Measurements from ENCODE around the gene TUBB4B.
"Not testable (repeated sequence)": the region's sequence is repeated elsewhere in the genome, so short reads cannot be mapped to it uniquely, and the experiment has no call there.

The TUBB4B gene

GRCh38 chr9:137253717-137254623, 12.9 kb downstream of the TUBB4B start:
- no peak for DNase-seq

GRCh38 chr9:137254624-137255447, 13.7 kb downstream of the TUBB4B start, which contains the start of gene NELFB:
NELFB (plus strand) TSS chr9:137255327.
- peak; percentile 91 to 92 for DNase-seq

GRCh38 chr9:137255448-137256114, 14.5 kb downstream of the TUBB4B start:
- DNase-seq = no peak

GRCh38 chr9:137256362-137256761, 15.3 kb downstream of the TUBB4B start:
- no peak for DNase-seq

GRCh38 chr9:137256856-137257255, 15.8 kb downstream of the TUBB4B start:
- DNase-seq = no peak

GRCh38 chr9:137262173-137262908, 21.3 kb downstream of the TUBB4B start:
- not testable (repeated sequence) for DNase-seq

- no peak for DNase-seq
Measured at GRCh38 chr9:137262909-137263285, 21.8 kb downstream of the TUBB4B start.

GRCh38 chr9:137263506-137263905, 22.4 kb downstream of the TUBB4B start:
- no peak for DNase-seq

- no peak for DNase-seq
Measured at GRCh38 chr9:137264067-137264466, 23.0 kb downstream of the TUBB4B start.

- DNase-seq = no peak
Measured at GRCh38 chr9:137265496-137266161, 24.5 kb downstream of the TUBB4B start.

- no peak for DNase-seq
Measured at GRCh38 chr9:137266162-137266527, 25.1 kb downstream of the TUBB4B start.

- no peak for DNase-seq
Measured at GRCh38 chr9:137266585-137267453, 25.7 kb downstream of the TUBB4B start.

GRCh38 chr9:137267933-137268355, 26.9 kb downstream of the TUBB4B start:
- DNase-seq = no peak

GRCh38 chr9:137268538-137269201, 27.6 kb downstream of the TUBB4B start:
- no peak for DNase-seq

GRCh38 chr9:137269231-137269772, 28.2 kb downstream of the TUBB4B start:
- no peak for DNase-seq

GRCh38 chr9:137270929-137271695, 30.0 kb downstream of the TUBB4B start:
- DNase-seq = no peak

GRCh38 chr9:137271696-137272076, 30.6 kb downstream of the TUBB4B start:
- DNase-seq = no peak

- DNase-seq = no peak
Measured at GRCh38 chr9:137272241-137273094, 31.4 kb downstream of the TUBB4B start.
